WTC11 (cell line): ENCODE data around the gene CTSE. TPM values are rescaled to one million over a fixed set of nuclear protein-coding genes. Genes with fewer than 3 reads are reported as not detected.

Experiments used
- ATAC-seq: fragments of 200-7000 bp; cut with Tn5 transposase; 2 replicates; pipeline ENCODE4 v1.10.0; 2021; ENCODE audit warnings: mild to moderate bottlenecking, moderate library complexity
- CTCF ChIA-PET: fragments of 300-600 bp; sonication (Branson Sonifier 250); formaldehyde crosslinking; loops from one replicate; lab custom pipeline; 2021; ENCODE audit warnings: antibody characterized with exemption; lab: Charles Lee
- POLR2A ChIA-PET: fragments of 350-600 bp; sonication (Branson Sonifier 250); formaldehyde crosslinking; loops from one replicate; lab custom pipeline; 2021; ENCODE audit warnings: antibody characterized with exemption; lab: Charles Lee
- DNase-seq: peaks from one replicate; pipeline ENCODE4 v3.0.0; 2021; ENCODE audit warnings: low spot score
- H3K27ac Mint-ChIP-seq: 2 replicates; pipeline ENCODE4 v1.8.0; 2021; ENCODE audit warnings: mixed read lengths
- H3K27me3 Mint-ChIP-seq: 2 replicates; pipeline ENCODE4 v1.8.0; 2021; ENCODE audit warnings: low read depth, mild to moderate bottlenecking, moderate library complexity, mixed read lengths
- H3K36me3 Mint-ChIP-seq: 2 replicates; pipeline ENCODE4 v1.8.0; 2021; ENCODE audit warnings: mixed read lengths
- H3K4me1 Mint-ChIP-seq: 2 replicates; pipeline ENCODE4 v1.8.0; 2022; ENCODE audit warnings: mixed read lengths
- H3K4me3 Mint-ChIP-seq: 2 replicates; pipeline ENCODE4 v1.8.0; 2021; ENCODE audit warnings: mild to moderate bottlenecking, moderate library complexity, mixed read lengths
- H3K9me3 Mint-ChIP-seq: 2 replicates; pipeline ENCODE4 v1.8.0; 2021; ENCODE audit warnings: mixed read lengths
- ATF1 ChIP-seq: sonication (generic); formaldehyde crosslinking; IDR thresholded peaks from 2 replicates; pipeline ENCODE4 v1.8.1; 2023; ENCODE audit warnings: mild to moderate bottlenecking, moderate library complexity, missing genetic modification reagents
- CREB1 ChIP-seq: sonication (generic); formaldehyde crosslinking; IDR thresholded peaks from 2 replicates; pipeline ENCODE4 v1.8.0; 2023; ENCODE audit warnings: mild to moderate bottlenecking, missing genetic modification reagents
- ESRRA ChIP-seq: sonication (generic); formaldehyde crosslinking; IDR thresholded peaks from 2 replicates; pipeline ENCODE4 v1.8.1; 2022; ENCODE audit warnings: mild to moderate bottlenecking, missing genetic modification reagents, borderline replicate concordance
- FOXJ3 ChIP-seq: sonication (generic); formaldehyde crosslinking; IDR thresholded peaks from 2 replicates; pipeline ENCODE4 v1.9.0; 2021; ENCODE audit warnings: missing genetic modification reagents, mild to moderate bottlenecking, borderline replicate concordance
- FOXK1 ChIP-seq: sonication (generic); formaldehyde crosslinking; IDR thresholded peaks from 2 replicates; pipeline ENCODE4 v1.8.0; 2022; ENCODE audit warnings: mild to moderate bottlenecking, moderate library complexity, missing genetic modification reagents
- HMGA2 ChIP-seq: fragments of 250-450 bp; sonication (Bioruptor Pico); IDR thresholded peaks from 2 replicates; pipeline ENCODE4 v1.4.0; 2021; ENCODE audit warnings: mild to moderate bottlenecking, moderate library complexity
- IRF2 ChIP-seq: sonication (generic); formaldehyde crosslinking; IDR thresholded peaks from 2 replicates; pipeline ENCODE4 v1.8.0; 2022; ENCODE audit warnings: low read depth, missing genetic modification reagents, borderline replicate concordance
- JAZF1 ChIP-seq: fragments of 250-450 bp; sonication (Bioruptor Pico); IDR thresholded peaks from 2 replicates; pipeline ENCODE4 v1.9.0; 2021; ENCODE audit warnings: moderate library complexity, mild to moderate bottlenecking, inconsistent platforms
- SMAD3 ChIP-seq: sonication (generic); formaldehyde crosslinking; IDR thresholded peaks from 2 replicates; pipeline ENCODE4 v1.8.0; 2022; ENCODE audit warnings: missing genetic modification reagents, mild to moderate bottlenecking, borderline replicate concordance
- TP53 ChIP-seq: sonication (generic); formaldehyde crosslinking; IDR thresholded peaks from 2 replicates; pipeline ENCODE4 v1.8.1; 2023; ENCODE audit warnings: mild to moderate bottlenecking, missing genetic modification reagents
- ZNF219 ChIP-seq: sonication (generic); formaldehyde crosslinking; IDR thresholded peaks from 2 replicates; pipeline ENCODE4 v1.8.0; 2023; ENCODE audit warnings: missing genetic modification reagents, mild to moderate bottlenecking, borderline replicate concordance
- ZNF263 ChIP-seq: sonication (generic); formaldehyde crosslinking; IDR thresholded peaks from 2 replicates; pipeline ENCODE4 v1.8.1; 2022; ENCODE audit warnings: low read depth, mild to moderate bottlenecking, moderate library complexity, missing genetic modification reagents
- ZNF317 ChIP-seq: sonication (generic); formaldehyde crosslinking; IDR thresholded peaks from 2 replicates; pipeline ENCODE4 v1.8.1; 2023; ENCODE audit warnings: low read depth, mild to moderate bottlenecking, moderate library complexity, missing genetic modification reagents, borderline replicate concordance
- ZNF423 ChIP-seq: fragments of 250-450 bp; sonication (Bioruptor Pico); IDR thresholded peaks from 2 replicates; pipeline ENCODE4 v2.1.2; 2022; ENCODE audit warnings: mild to moderate bottlenecking, moderate library complexity
- total RNA-seq: library from RNA; stranded (reverse); gene quantifications from 3 replicates; pipeline ENCODE4 v1.2.3, GENCODE V29; 2021
- TF ChIP-seq, protein P1 (sequence below): sonication (generic); formaldehyde crosslinking; IDR thresholded peaks from 2 replicates; pipeline ENCODE4 v1.8.1; 2022; ENCODE audit warnings: missing genetic modification reagents, borderline replicate concordance
- TF ChIP-seq, protein P2 (sequence below): sonication (generic); formaldehyde crosslinking; conservative IDR thresholded peaks from 2 replicates; pipeline ENCODE4 v1.8.1; 2023; ENCODE audit warnings: mild to moderate bottlenecking, low read depth, missing genetic modification reagents, moderate library complexity
- TF ChIP-seq, protein P3 (sequence below): sonication (generic); formaldehyde crosslinking; conservative IDR thresholded peaks from 2 replicates; pipeline ENCODE4 v1.8.1; 2022; ENCODE audit warnings: mild to moderate bottlenecking, missing genetic modification reagents
- TF ChIP-seq, protein P4 (sequence below): sonication (generic); formaldehyde crosslinking; IDR thresholded peaks from 2 replicates; pipeline ENCODE4 v1.8.0; 2023; ENCODE audit warnings: mild to moderate bottlenecking, missing genetic modification reagents
- TF ChIP-seq, protein P5 (sequence below): fragments of 250-450 bp; sonication (Bioruptor Pico); IDR thresholded peaks from 2 replicates; pipeline ENCODE4 v1.8.0; 2021; ENCODE audit warnings: mild to moderate bottlenecking

Gene CTSE
- total RNA-seq, 1 experiment from 2014 or later = 0.17 TPM

- H3K36me3 Mint-ChIP-seq = no peaks in the 10 kb centered on the region
- CTCF ChIA-PET = interaction anchor here (1.8 kb wide), 1 partner anchor 16 kb away, joined by 5 read pairs; no protein-coding TSS in a partner anchor
These were observed 9.1 kb downstream of the CTSE start for GRCh38 chr1:206014601-206015000.

DNA sequence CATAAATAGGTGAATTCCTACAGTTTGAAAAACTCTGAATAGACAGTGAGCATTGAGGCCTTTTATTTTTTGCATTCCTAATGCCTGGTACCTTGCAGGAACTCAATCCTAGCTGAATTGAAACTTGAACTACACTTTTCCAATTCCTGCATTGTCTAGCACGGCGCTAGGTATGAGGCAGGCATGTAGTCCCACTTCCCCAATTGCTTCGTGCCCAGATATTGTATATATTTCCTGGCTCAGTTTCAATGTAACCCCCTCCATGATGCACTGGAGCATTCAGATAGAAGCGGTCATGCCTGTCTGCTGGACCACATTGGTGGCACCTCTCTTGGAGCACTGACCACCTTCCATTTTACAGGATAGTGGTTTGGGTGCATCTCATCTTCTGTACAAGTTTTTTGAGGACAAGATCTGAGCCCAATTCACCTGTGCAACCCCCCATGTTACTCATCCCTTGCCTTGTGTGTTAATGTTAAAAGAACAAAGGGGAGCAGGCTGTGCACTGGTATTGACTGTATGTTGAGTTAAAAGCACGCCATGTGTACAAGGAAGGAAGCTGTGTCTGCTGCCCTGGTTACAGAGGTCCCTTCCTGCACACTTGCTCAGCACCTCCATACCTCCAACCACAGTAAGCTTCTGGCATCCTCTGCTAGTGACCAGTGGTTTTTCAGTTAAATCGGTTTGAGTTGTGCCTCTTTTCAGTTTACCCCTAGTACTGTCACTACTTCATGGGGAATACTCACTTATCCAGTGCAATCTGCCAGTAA, 10.5 kb downstream of the CTSE start:
- ChIA-PET CTCF (interaction anchor here (0.6 to 1.0 kb wide), 2 partner anchors 14 to 18 kb away, joined by 3 read pairs; no protein-coding TSS in a partner anchor), POLR2A (no interaction called here)
- DNase-seq (no peak), ATAC-seq (no peak)
- Mint-ChIP-seq H3K9me3 (peaks cover 5% of the 10 kb centered on the region), H3K36me3 (no peaks in the 10 kb centered on the region), H3K27ac (no peak overlapping the region), H3K4me1 (peaks cover 4% of the 10 kb centered on the region), H3K27me3 (peaks cover 5% of the 10 kb centered on the region), H3K4me3 (no peak overlapping the region)
- no peak for TF ChIP-seq JAZF1 (CRISPR knock-in tag)
- no peak for TF ChIP-seq ZNF263 (CRISPR knock-in tag)
- TF ChIP-seq SMAD3 = no peak
- no peak for TF ChIP-seq TP53 (CRISPR knock-in tag)
- no peak for TF ChIP-seq FOXJ3 (CRISPR knock-in tag)

More at GRCh38 chr1:206014601-206015000, 9.1 kb downstream of the CTSE start:
- POLR2A ChIA-PET = no interaction called here
- peaks cover 9% of the 10 kb centered on the region for H3K4me1 Mint-ChIP-seq
- no peak for TF ChIP-seq FOXK1 (CRISPR knock-in tag)
- TF ChIP-seq SMAD3 = no peak
- no peak for TF ChIP-seq ATF1 (CRISPR knock-in tag)
- TF ChIP-seq ZNF219 (CRISPR knock-in tag) = no peak
- TF ChIP-seq, protein P1, sequence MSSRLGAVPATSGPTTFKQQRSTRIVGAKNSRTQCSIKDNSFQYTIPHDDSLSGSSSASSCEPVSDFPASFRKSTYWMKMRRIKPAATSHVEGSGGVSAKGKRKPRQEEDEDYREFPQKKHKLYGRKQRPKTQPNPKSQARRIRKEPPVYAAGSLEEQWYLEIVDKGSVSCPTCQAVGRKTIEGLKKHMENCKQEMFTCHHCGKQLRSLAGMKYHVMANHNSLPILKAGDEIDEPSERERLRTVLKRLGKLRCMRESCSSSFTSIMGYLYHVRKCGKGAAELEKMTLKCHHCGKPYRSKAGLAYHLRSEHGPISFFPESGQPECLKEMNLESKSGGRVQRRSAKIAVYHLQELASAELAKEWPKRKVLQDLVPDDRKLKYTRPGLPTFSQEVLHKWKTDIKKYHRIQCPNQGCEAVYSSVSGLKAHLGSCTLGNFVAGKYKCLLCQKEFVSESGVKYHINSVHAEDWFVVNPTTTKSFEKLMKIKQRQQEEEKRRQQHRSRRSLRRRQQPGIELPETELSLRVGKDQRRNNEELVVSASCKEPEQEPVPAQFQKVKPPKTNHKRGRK (CRISPR knock-in tag) = no peak
- TF ChIP-seq, protein P2, sequence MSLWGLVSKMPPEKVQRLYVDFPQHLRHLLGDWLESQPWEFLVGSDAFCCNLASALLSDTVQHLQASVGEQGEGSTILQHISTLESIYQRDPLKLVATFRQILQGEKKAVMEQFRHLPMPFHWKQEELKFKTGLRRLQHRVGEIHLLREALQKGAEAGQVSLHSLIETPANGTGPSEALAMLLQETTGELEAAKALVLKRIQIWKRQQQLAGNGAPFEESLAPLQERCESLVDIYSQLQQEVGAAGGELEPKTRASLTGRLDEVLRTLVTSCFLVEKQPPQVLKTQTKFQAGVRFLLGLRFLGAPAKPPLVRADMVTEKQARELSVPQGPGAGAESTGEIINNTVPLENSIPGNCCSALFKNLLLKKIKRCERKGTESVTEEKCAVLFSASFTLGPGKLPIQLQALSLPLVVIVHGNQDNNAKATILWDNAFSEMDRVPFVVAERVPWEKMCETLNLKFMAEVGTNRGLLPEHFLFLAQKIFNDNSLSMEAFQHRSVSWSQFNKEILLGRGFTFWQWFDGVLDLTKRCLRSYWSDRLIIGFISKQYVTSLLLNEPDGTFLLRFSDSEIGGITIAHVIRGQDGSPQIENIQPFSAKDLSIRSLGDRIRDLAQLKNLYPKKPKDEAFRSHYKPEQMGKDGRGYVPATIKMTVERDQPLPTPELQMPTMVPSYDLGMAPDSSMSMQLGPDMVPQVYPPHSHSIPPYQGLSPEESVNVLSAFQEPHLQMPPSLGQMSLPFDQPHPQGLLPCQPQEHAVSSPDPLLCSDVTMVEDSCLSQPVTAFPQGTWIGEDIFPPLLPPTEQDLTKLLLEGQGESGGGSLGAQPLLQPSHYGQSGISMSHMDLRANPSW (CRISPR knock-in tag) = no peak
- TF ChIP-seq ESRRA (CRISPR knock-in tag) = no peak
- TF ChIP-seq, protein P3, sequence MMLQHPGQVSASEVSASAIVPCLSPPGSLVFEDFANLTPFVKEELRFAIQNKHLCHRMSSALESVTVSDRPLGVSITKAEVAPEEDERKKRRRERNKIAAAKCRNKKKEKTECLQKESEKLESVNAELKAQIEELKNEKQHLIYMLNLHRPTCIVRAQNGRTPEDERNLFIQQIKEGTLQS (CRISPR knock-in tag) = no peak
- no peak for TF ChIP-seq CREB1 (CRISPR knock-in tag)
- TF ChIP-seq, protein P4, sequence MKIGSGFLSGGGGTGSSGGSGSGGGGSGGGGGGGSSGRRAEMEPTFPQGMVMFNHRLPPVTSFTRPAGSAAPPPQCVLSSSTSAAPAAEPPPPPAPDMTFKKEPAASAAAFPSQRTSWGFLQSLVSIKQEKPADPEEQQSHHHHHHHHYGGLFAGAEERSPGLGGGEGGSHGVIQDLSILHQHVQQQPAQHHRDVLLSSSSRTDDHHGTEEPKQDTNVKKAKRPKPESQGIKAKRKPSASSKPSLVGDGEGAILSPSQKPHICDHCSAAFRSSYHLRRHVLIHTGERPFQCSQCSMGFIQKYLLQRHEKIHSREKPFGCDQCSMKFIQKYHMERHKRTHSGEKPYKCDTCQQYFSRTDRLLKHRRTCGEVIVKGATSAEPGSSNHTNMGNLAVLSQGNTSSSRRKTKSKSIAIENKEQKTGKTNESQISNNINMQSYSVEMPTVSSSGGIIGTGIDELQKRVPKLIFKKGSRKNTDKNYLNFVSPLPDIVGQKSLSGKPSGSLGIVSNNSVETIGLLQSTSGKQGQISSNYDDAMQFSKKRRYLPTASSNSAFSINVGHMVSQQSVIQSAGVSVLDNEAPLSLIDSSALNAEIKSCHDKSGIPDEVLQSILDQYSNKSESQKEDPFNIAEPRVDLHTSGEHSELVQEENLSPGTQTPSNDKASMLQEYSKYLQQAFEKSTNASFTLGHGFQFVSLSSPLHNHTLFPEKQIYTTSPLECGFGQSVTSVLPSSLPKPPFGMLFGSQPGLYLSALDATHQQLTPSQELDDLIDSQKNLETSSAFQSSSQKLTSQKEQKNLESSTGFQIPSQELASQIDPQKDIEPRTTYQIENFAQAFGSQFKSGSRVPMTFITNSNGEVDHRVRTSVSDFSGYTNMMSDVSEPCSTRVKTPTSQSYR (CRISPR knock-in tag) = no peak
- no peak for TF ChIP-seq IRF2 (CRISPR knock-in tag)
- TF ChIP-seq TP53 (CRISPR knock-in tag) = no peak
- TF ChIP-seq ZNF423 (CRISPR knock-in tag) = no peak
- no peak for TF ChIP-seq HMGA2 (CRISPR knock-in tag)
- no peak for TF ChIP-seq ZNF317
- TF ChIP-seq, protein P5, sequence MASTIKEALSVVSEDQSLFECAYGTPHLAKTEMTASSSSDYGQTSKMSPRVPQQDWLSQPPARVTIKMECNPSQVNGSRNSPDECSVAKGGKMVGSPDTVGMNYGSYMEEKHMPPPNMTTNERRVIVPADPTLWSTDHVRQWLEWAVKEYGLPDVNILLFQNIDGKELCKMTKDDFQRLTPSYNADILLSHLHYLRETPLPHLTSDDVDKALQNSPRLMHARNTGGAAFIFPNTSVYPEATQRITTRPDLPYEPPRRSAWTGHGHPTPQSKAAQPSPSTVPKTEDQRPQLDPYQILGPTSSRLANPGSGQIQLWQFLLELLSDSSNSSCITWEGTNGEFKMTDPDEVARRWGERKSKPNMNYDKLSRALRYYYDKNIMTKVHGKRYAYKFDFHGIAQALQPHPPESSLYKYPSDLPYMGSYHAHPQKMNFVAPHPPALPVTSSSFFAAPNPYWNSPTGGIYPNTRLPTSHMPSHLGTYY (CRISPR knock-in tag) = no peak
- TF ChIP-seq, all 79 proteins: peak for 0
- no peak for DNase-seq
- Mint-ChIP-seq H3K9me3 (peaks cover 5% of the 10 kb centered on the region), H3K27ac (no peak overlapping the region), H3K4me3 (no peak overlapping the region), H3K27me3 (peaks cover 5% of the 10 kb centered on the region)
- no peak for ATAC-seq
